Tibial artery (tissue), 4 donors: ENCODE results near the gene ARHGAP9.

Experiments used
- DNase-seq, 2 donors: peaks; one replicate each; pipeline ENCODE4 v3.0.0-alpha.2; 2019
- H3K27ac ChIP-seq, 2 donors: fragments of 200-600 bp; sonication (generic) in 1 of 2; 1 replicate in 1 of 2; 2 replicates in 1 of 2; pipeline ENCODE4 v1.5.1; 2018 to 2019; ENCODE audit warnings: mild to moderate bottlenecking in 1 of 2
- H3K27me3 ChIP-seq, 2 donors: fragments of 200-600 bp; sonication (generic) in 1 of 2; one replicate each; pipeline versions ENCODE4 v1.5.1 to v1.6.0; 2016 to 2019
- H3K36me3 ChIP-seq, 3 donors: fragments of 200-600 bp; sonication (generic) in 2 of 3; one replicate each; pipeline ENCODE4 v1.5.1; 2016 to 2019; ENCODE audit warnings: mild to moderate bottlenecking in 2 of 3
- H3K4me1 ChIP-seq, 4 donors: fragments of 200-600 bp; sonication (generic) in 2 of 4; 1 replicate in 3 of 4; 2 replicates in 1 of 4; pipeline ENCODE4 v1.5.1; 2016 to 2019
- H3K4me3 ChIP-seq, 2 donors: fragments of 200-600 bp; sonication (generic) in 1 of 2; 1 replicate in 1 of 2; 2 replicates in 1 of 2; pipeline ENCODE4 v1.5.1; 2018 to 2019; ENCODE audit warnings: mild to moderate bottlenecking in 2 of 2
- H3K9me3 ChIP-seq, 3 donors: fragments of 200-600 bp; sonication (generic) in 1 of 3; one replicate each; pipeline ENCODE4 v1.5.1; 2016 to 2019
- CTCF ChIP-seq, 2 experiments: fragments of 200-600 bp in 1 of 2; fragments of 450-650 bp in 1 of 2; IDR thresholded peaks; one replicate each; pipeline ENCODE4 v1.5.1; 2017 to 2019; ENCODE audit warnings: antibody characterized with exemption in 2 of 2, mild to moderate bottlenecking in 1 of 2, moderate library complexity in 1 of 2
- intact Hi-C: fragments of 100-400 bp; cut with DNase I; formaldehyde crosslinking; loops from one replicate; pipeline ENCODE4 v1.15.0; 2023; ENCODE audit warnings: low total_unique reads

ARHGAP9 gene

GRCh38 chr12:57491393-57492280 is 12.0 kb upstream of the ARHGAP9 start:
- no peaks in the 10 kb centered on the region for H3K27me3 ChIP-seq
- no peak overlapping the region for H3K4me3 ChIP-seq
- no peak overlapping the region for H3K27ac ChIP-seq
- no peak for TF ChIP-seq CTCF (IDR thresholded peaks at IDR 0.05)
- peaks cover 34 to 56% (median 55%) of the 10 kb centered on the region in 3 donors for H3K36me3 ChIP-seq
- peaks cover 0 to 17% (median 13%) of the 10 kb centered on the region in 4 donors for H3K4me1 ChIP-seq
- H3K9me3 ChIP-seq: no peaks in the 10 kb centered on the region
- intact Hi-C loops: no loop called here
- DNase-seq: no peak

- H3K27me3 ChIP-seq: no peaks in the 10 kb centered on the region
- TF ChIP-seq CTCF (IDR thresholded peaks at IDR 0.05): no peak
- H3K9me3 ChIP-seq: no peaks in the 10 kb centered on the region
- H3K36me3 ChIP-seq: peaks cover 34 to 42% (median 41%) of the 10 kb centered on the region in 3 donors
- H3K4me1 ChIP-seq: peaks cover 0 to 17% (median 13%) of the 10 kb centered on the region in 4 donors
- intact Hi-C loops: no loop called here
- DNase-seq: no peak
- H3K27ac ChIP-seq: no peak overlapping the region
- no peak overlapping the region for H3K4me3 ChIP-seq
These were observed 10.5 kb upstream of the ARHGAP9 start for GRCh38 chr12:57490126-57490525.

- peaks cover 34 to 38% (median 37%) of the 10 kb centered on the region in 3 donors for H3K36me3 ChIP-seq
- peaks cover 0 to 17% (median 13%) of the 10 kb centered on the region in 4 donors for H3K4me1 ChIP-seq
- H3K27me3 ChIP-seq: no peaks in the 10 kb centered on the region
- peak overlapping the region in 1 of 2 donors; percentile 82 for H3K27ac ChIP-seq
- H3K4me3 ChIP-seq: peak overlapping the region in 1 of 2 donors; percentile 98
- H3K9me3 ChIP-seq: no peaks in the 10 kb centered on the region
- no peak for TF ChIP-seq CTCF (IDR thresholded peaks at IDR 0.05)
- intact Hi-C loops: loop anchor here (10.0 kb wide), 1 partner anchor 136 kb away; no protein-coding TSS in a partner anchor
- no peak for DNase-seq
These were observed 9.5 kb upstream of the ARHGAP9 start for GRCh38 chr12:57489157-57489641.

- intact Hi-C loops: loop anchor here (1.0 to 10.0 kb wide), 2 partner anchors 26 to 136 kb away; no protein-coding TSS in a partner anchor
- Histone ChIP-seq H3K4me3 (peak overlapping the region; percentile 86 to 98), H3K4me1 (peaks cover 0 to 17% (median 13%) of the 10 kb centered on the region in 4 donors), H3K36me3 (peaks cover 30 to 38% (median 34%) of the 10 kb centered on the region in 3 donors), H3K9me3 (no peaks in the 10 kb centered on the region), H3K27me3 (no peaks in the 10 kb centered on the region), H3K27ac (peak overlapping the region; percentile 78 to 82)
- TF ChIP-seq CTCF (IDR thresholded peaks at IDR 0.05): no peak
- no peak for DNase-seq
These were observed 8.9 kb upstream of the ARHGAP9 start for GRCh38 chr12:57488402-57489156.

- H3K27me3 ChIP-seq: peaks cover 0 to 1% of the 10 kb centered on the region in 2 donors
- H3K27ac ChIP-seq: peak within 1 kb of the TSS; percentile 78 to 82
- H3K36me3 ChIP-seq: peaks cover 28 to 36% (median 32%) of the 10 kb centered on the region in 3 donors
- DNase-seq: peak; percentile 97
- no peak for TF ChIP-seq CTCF (IDR thresholded peaks at IDR 0.05)
- no peaks in the 10 kb centered on the region for H3K9me3 ChIP-seq
- intact Hi-C loops: loop anchor here (1.0 to 10.0 kb wide), 2 partner anchors 25 to 137 kb away; no protein-coding TSS in a partner anchor
- H3K4me1 ChIP-seq: peaks cover 0 to 17% (median 13%) of the 10 kb centered on the region in 4 donors
- H3K4me3 ChIP-seq: peak within 1 kb of the TSS; percentile 86 to 98
These were observed 8.1 kb upstream of the ARHGAP9 start, which contains the start of gene MARS1 for GRCh38 chr12:57487597-57488401. TSS of gene MARS1 (plus strand) at chr12:57488068. CDS start at chr12:57488091, 23 bp downstream.
